ENCODE results near the gene PPIF. TPM values are rescaled to one million over a fixed set of nuclear protein-coding genes. Genes with fewer than 3 reads are reported as not detected.

The PPIF gene
- total RNA-seq, 2 experiments from 2014 or later, result 55.7 to 121 TPM

DNA sequence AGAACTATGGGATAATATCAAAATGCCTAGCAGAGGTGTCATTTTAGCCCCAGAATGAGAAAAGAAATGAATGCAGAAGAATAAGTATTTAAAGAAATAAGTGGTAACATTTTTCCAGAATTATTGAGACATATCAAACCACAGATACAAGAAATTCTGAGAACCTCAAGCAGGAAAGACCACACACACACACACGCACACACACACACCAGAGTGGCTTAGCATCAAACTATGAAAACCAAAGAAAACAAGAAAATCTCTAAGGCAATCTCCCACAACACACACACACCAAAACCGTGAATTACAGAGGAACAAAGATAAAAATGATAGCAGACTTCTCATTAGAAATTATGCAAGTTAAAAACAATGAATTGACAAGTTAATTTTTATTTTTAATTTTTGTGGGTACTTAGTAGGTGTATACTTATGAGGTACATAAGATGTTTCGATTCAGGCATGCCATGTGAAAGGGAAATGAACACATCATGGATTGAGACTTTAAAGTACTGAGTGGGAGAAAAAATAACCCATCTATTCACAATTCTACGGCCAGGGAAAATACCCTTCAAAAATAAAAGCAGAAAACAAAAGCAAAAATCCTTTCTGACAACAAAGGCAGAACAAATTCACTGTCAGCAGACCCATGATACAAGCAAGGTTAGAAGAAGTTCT, 14.6 kb downstream of the PPIF start:
- BruUV-seq (replicated peaks), result no TSS peak
- Histone ChIP-seq H2AFZ (ENCODE audit: low read length) (no peak overlapping the region), H3K9me2 (ENCODE audit: insufficient read depth, low read length) (no peaks in the 10 kb centered on the region), H4K20me1 (ENCODE audit: insufficient read depth, low read length) (no peaks in the 10 kb centered on the region), H3K4me1 (ENCODE audit: insufficient read depth, low read length, poor library complexity, severe bottlenecking) (no peaks in the 10 kb centered on the region), H3K4me3 (ENCODE audit: low read depth, low read length, poor library complexity, severe bottlenecking) (no peak overlapping the region), H3K9me3 (ENCODE audit: low read length) (no peaks in the 10 kb centered on the region), H3K27ac (ENCODE audit: low read depth, low read length, poor library complexity, severe bottlenecking) (no peak overlapping the region), H3K36me3 (ENCODE audit: insufficient read depth, low read length) (peaks cover 2% of the 10 kb centered on the region; the same call in 1 of the 2 replicates), H3K79me2 (ENCODE audit: insufficient read depth, low read depth, low read length) (no peaks in the 10 kb centered on the region), H3K4me2 (ENCODE audit: low read length) (no peak overlapping the region)
- ChIA-PET POLR2A (no interaction called here), CTCF (ENCODE audit: unreplicated experiment) (no interaction called here)
- TF ChIP-seq EZH2phosphoT487 (IDR thresholded peaks at IDR 0.05; ENCODE audit: borderline replicate concordance, low read depth, low read length), result no peak
- TF ChIP-seq, protein P1, sequence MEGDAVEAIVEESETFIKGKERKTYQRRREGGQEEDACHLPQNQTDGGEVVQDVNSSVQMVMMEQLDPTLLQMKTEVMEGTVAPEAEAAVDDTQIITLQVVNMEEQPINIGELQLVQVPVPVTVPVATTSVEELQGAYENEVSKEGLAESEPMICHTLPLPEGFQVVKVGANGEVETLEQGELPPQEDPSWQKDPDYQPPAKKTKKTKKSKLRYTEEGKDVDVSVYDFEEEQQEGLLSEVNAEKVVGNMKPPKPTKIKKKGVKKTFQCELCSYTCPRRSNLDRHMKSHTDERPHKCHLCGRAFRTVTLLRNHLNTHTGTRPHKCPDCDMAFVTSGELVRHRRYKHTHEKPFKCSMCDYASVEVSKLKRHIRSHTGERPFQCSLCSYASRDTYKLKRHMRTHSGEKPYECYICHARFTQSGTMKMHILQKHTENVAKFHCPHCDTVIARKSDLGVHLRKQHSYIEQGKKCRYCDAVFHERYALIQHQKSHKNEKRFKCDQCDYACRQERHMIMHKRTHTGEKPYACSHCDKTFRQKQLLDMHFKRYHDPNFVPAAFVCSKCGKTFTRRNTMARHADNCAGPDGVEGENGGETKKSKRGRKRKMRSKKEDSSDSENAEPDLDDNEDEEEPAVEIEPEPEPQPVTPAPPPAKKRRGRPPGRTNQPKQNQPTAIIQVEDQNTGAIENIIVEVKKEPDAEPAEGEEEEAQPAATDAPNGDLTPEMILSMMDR (conservative IDR thresholded peaks at IDR 0.05; ENCODE audit: low read length), result no peak
- no peak for DNase-seq (ENCODE audit: low spot score)
- intact Hi-C loops (cut with micrococcal nuclease; ENCODE audit: unreplicated experiment), result no loop called here

DNA sequence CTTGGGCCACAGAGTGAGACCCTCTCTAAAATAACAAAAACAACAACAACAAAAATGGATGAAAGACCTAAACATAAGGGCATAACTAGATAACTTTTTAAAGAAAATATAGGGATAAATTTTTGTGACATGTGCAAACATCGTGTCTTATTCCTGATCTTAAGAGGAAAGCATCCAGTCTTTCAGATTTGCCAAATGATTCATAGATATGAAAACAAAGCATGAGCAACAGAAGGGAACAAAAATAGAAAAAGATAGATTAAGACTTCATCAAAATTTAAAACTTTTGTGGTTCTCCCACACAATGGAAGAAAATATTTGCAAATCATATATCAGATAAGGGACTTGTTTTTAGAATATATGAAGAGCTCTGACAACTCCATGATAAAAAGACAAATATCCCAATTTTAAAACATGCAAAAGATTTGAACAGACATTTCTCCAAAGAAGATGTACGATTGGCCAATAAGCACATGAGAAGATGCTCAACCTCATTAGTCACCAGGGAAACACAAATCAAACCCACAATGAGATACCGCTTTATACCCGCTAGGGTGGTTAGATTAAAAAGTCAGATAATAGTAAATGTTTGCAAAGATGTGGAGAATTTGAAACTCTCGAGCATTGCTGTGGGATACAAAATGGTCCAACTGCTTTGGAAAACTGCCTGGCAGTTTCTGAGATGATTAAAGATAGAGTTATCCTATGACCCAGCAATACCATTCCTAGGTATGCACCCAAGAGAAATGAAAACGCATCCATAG, 20.3 kb downstream of the PPIF start:
- Histone ChIP-seq H4K20me1 (ENCODE audit: insufficient read depth, low read length) (no peaks in the 10 kb centered on the region), H3K9me2 (ENCODE audit: insufficient read depth, low read length) (no peaks in the 10 kb centered on the region), H3K4me2 (ENCODE audit: low read length) (no peak overlapping the region), H3K9me3 (ENCODE audit: low read length) (no peaks in the 10 kb centered on the region), H3K36me3 (ENCODE audit: insufficient read depth, low read length) (no peaks in the 10 kb centered on the region), H3K4me1 (ENCODE audit: insufficient read depth, low read length, poor library complexity, severe bottlenecking) (no peaks in the 10 kb centered on the region), H3K4me3 (ENCODE audit: low read depth, low read length, poor library complexity, severe bottlenecking) (no peak overlapping the region), H3K79me2 (ENCODE audit: insufficient read depth, low read depth, low read length) (no peaks in the 10 kb centered on the region), H3K27ac (ENCODE audit: low read depth, low read length, poor library complexity, severe bottlenecking) (no peak overlapping the region), H2AFZ (ENCODE audit: low read length) (no peak overlapping the region)
- intact Hi-C loops (cut with micrococcal nuclease; ENCODE audit: unreplicated experiment), result no loop called here
- no TSS peak for BruUV-seq (replicated peaks)
- no peak for DNase-seq (ENCODE audit: low spot score)
- TF ChIP-seq, protein P1 (conservative IDR thresholded peaks at IDR 0.05; ENCODE audit: low read length), result no peak
- no peak for TF ChIP-seq EZH2phosphoT487 (IDR thresholded peaks at IDR 0.05; ENCODE audit: borderline replicate concordance, low read depth, low read length)
- CTCF ChIA-PET (ENCODE audit: unreplicated experiment), result no interaction called here
- POLR2A ChIA-PET, result no interaction called here

DNA sequence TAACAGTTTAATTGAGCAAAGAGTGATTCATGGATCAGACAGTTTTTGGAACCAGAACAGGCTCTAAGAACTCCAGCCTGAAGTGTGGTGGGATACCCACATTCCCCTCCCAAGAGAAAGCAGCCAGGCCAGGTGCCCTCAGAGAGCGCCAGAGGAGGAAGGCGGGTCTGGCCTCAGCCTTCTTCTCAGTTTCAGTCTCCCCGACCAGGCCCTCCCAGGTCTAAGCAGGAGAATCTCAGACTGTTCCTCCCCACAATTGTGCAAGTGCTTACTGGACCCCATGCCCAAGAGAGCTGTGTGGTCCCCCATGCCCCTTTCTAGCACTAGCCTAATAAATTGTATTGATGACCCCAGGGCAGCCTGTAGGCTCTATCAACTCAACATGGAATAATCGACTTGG, 25.6 kb downstream of the PPIF start:
- no peaks in the 10 kb centered on the region for H3K9me3 ChIP-seq (ENCODE audit: low read length)
- intact Hi-C loops (cut with micrococcal nuclease; ENCODE audit: unreplicated experiment), result no loop called here
- no peak overlapping the region for H2AFZ ChIP-seq (ENCODE audit: low read length)
- no peak overlapping the region for H3K27ac ChIP-seq (ENCODE audit: low read depth, low read length, poor library complexity, severe bottlenecking)
- TF ChIP-seq, protein P1 (conservative IDR thresholded peaks at IDR 0.05; ENCODE audit: low read length), result no peak
- TF ChIP-seq EZH2phosphoT487 (IDR thresholded peaks at IDR 0.05; ENCODE audit: borderline replicate concordance, low read depth, low read length), result no peak
- H3K4me2 ChIP-seq (ENCODE audit: low read length), result no peak overlapping the region
- no peaks in the 10 kb centered on the region for H3K9me2 ChIP-seq (ENCODE audit: insufficient read depth, low read length)
- no peak overlapping the region for H3K4me3 ChIP-seq (ENCODE audit: low read depth, low read length, poor library complexity, severe bottlenecking)
- POLR2A ChIA-PET, result no interaction called here
- no peaks in the 10 kb centered on the region for H3K79me2 ChIP-seq (ENCODE audit: insufficient read depth, low read depth, low read length)
- H3K4me1 ChIP-seq (ENCODE audit: insufficient read depth, low read length, poor library complexity, severe bottlenecking), result no peaks in the 10 kb centered on the region
- no peak for DNase-seq (ENCODE audit: low spot score)
- CTCF ChIA-PET (ENCODE audit: unreplicated experiment), result interaction anchor here (0.5 to 0.6 kb wide), 2 partner anchors 68 to 125 kb away, joined by 3 read pairs; no protein-coding TSS in a partner anchor
- no TSS peak for BruUV-seq (replicated peaks)
- H4K20me1 ChIP-seq (ENCODE audit: insufficient read depth, low read length), result no peaks in the 10 kb centered on the region
- no peaks in the 10 kb centered on the region for H3K36me3 ChIP-seq (ENCODE audit: insufficient read depth, low read length)
